ENCODE data around the gene CATSPER3. TPM values are rescaled to one million over a fixed set of nuclear protein-coding genes. Genes with fewer than 3 reads are reported as not detected.

The CATSPER3 gene
- total and polyA plus RNA-seq, 2 of the 13 experiments (the other 11 are each of a cell fraction or from before 2014, with no cell fraction given) = 0.33 to 0.37 TPM

DNA sequence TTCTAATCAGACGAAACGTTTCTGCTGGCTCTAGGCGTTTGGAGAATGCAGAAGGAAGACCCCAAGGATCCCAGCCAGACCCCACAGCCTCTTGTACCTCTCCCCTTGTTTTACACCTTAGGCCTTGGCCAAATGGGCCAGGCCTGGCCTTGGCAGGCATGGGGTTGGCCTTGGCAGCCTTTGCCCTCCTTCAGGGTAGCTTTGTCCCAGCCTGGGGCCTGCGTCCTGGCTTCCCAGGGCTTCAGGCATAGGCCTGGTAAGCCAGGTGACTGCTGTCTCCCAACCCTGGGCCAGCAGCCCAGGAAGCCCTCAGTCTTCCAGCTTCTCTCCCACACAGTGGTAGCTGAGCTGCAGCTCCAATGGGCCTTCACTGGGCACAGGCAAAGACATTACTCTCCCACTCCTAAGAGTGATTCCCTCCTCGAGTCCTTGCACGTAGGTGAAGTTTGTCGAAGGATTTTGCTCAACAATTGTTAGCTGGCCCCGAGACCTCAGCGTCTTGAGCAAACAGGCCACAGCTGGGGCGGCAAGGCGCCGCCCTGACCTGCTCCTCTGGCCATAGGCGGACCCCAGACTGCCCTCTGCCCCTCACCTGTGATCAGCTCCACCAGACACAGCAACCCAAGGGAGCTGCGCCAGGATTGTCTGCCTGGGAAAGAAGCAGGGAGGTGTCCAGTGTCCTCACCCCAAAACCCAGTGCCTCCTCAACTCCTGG lies 67.4 kb downstream of the CATSPER3 start (continued):
- TF ChIP-seq PAWR (CRISPR knock-in tag; IDR thresholded peaks at IDR 0.05; ENCODE audit: borderline replicate concordance) = no peak
- no peak for TF ChIP-seq SRSF1 (optimal IDR thresholded peaks at IDR 0.05; ENCODE audit: low read depth, low read length)
- TF ChIP-seq ZNF781 (CRISPR knock-in tag; IDR thresholded peaks at IDR 0.05; ENCODE audit: borderline replicate concordance, not compliant biosample characterization) = no peak
- TF ChIP-seq GTF3A (CRISPR knock-in tag; conservative IDR thresholded peaks at IDR 0.05) = no peak
- no peak for TF ChIP-seq ZNF841 (CRISPR knock-in tag; IDR thresholded peaks at IDR 0.05; ENCODE audit: borderline replicate concordance)
- no peak for TF ChIP-seq TRIM24 (CRISPR knock-in tag; IDR thresholded peaks at IDR 0.05)
- TF ChIP-seq ZMYM4 (CRISPR knock-in tag; IDR thresholded peaks at IDR 0.05) = no peak
- TF ChIP-seq TERF1 (CRISPR knock-in tag; IDR thresholded peaks at IDR 0.05) = no peak
- TF ChIP-seq ZNF431 (CRISPR knock-in tag; IDR thresholded peaks at IDR 0.05; ENCODE audit: borderline replicate concordance, low read depth) = no peak
- TF ChIP-seq ZNF749 (CRISPR knock-in tag; IDR thresholded peaks at IDR 0.05; ENCODE audit: borderline replicate concordance) = no peak
- TF ChIP-seq, protein P1, sequence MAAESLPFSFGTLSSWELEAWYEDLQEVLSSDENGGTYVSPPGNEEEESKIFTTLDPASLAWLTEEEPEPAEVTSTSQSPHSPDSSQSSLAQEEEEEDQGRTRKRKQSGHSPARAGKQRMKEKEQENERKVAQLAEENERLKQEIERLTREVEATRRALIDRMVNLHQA (CRISPR knock-in tag; IDR thresholded peaks at IDR 0.05) = no peak
- peak; percentile 71; the same call in 1 of the 2 replicates for TF ChIP-seq KLF12 (CRISPR knock-in tag; IDR thresholded peaks at IDR 0.05; ENCODE audit: borderline replicate concordance)
- TF ChIP-seq ZNF335 (CRISPR knock-in tag; IDR thresholded peaks at IDR 0.05) = no peak
- TF ChIP-seq NCOA2 (CRISPR knock-in tag; IDR thresholded peaks at IDR 0.05) = no peak
- TF ChIP-seq, protein P2, sequence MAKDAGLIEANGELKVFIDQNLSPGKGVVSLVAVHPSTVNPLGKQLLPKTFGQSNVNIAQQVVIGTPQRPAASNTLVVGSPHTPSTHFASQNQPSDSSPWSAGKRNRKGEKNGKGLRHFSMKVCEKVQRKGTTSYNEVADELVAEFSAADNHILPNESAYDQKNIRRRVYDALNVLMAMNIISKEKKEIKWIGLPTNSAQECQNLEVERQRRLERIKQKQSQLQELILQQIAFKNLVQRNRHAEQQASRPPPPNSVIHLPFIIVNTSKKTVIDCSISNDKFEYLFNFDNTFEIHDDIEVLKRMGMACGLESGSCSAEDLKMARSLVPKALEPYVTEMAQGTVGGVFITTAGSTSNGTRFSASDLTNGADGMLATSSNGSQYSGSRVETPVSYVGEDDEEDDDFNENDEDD (CRISPR knock-in tag; IDR thresholded peaks at IDR 0.05; ENCODE audit: borderline replicate concordance) = no peak
- TF ChIP-seq, protein P3, sequence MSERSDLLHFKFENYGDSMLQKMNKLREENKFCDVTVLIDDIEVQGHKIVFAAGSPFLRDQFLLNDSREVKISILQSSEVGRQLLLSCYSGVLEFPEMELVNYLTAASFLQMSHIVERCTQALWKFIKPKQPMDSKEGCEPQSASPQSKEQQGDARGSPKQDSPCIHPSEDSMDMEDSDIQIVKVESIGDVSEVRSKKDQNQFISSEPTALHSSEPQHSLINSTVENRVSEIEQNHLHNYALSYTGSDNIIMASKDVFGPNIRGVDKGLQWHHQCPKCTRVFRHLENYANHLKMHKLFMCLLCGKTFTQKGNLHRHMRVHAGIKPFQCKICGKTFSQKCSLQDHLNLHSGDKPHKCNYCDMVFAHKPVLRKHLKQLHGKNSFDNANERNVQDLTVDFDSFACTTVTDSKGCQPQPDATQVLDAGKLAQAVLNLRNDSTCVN (CRISPR knock-in tag; IDR thresholded peaks at IDR 0.05; ENCODE audit: borderline replicate concordance) = no peak
- no peak for TF ChIP-seq ZMAT3 (CRISPR knock-in tag; conservative IDR thresholded peaks at IDR 0.05)
- TF ChIP-seq NRL (CRISPR knock-in tag; IDR thresholded peaks at IDR 0.05; ENCODE audit: borderline replicate concordance) = no peak
- no peak for TF ChIP-seq ZNF616 (CRISPR knock-in tag; IDR thresholded peaks at IDR 0.05; ENCODE audit: low read depth)
- TF ChIP-seq HNRNPL (IDR thresholded peaks at IDR 0.05; ENCODE audit: low read depth, low read length) = 0 out of 2 replicates have a peak, but pooled peaks have one; percentile 52
- TF ChIP-seq ZFP41 (CRISPR knock-in tag; IDR thresholded peaks at IDR 0.05; ENCODE audit: borderline replicate concordance) = peak; percentile 12; the same call in 1 of the 2 replicates
- TF ChIP-seq ZNF563 (CRISPR knock-in tag; IDR thresholded peaks at IDR 0.05) = no peak
- no peak for TF ChIP-seq NFE2 (CRISPR knock-in tag; IDR thresholded peaks at IDR 0.05)
- no peak for TF ChIP-seq ZNF333 (CRISPR knock-in tag; IDR thresholded peaks at IDR 0.05; ENCODE audit: borderline replicate concordance)
- no peak for TF ChIP-seq PRMT3 (CRISPR knock-in tag; IDR thresholded peaks at IDR 0.05; ENCODE audit: borderline replicate concordance, low read depth)
- TF ChIP-seq ZNF598 (CRISPR knock-in tag; IDR thresholded peaks at IDR 0.05; ENCODE audit: borderline replicate concordance) = peak; percentile 86; the same call in 1 of the 2 replicates
- TF ChIP-seq MYNN (CRISPR knock-in tag; IDR thresholded peaks at IDR 0.05; ENCODE audit: low read depth) = no peak
